Esophagus (tissue), 2 donors: ENCODE measurements around the gene DNAJB4. TPM values are rescaled to one million over a fixed set of nuclear protein-coding genes. Genes with fewer than 3 reads are reported as not detected.
A peak's percentile ranks its signal among the peaks of the same experiment; 100 is the strongest.
"Not testable (repeated sequence)": the region's sequence is repeated elsewhere in the genome, so short reads cannot be mapped to it uniquely, and the experiment has no call there.

Source experiments
- H3K27ac ChIP-seq, 2 donors: one replicate each; pipeline ENCODE4 v1.5.1; 2013; ENCODE audit warnings: low read depth in 2 of 2, mild to moderate bottlenecking in 2 of 2, inconsistent platforms in 1 of 2, low read length in 1 of 2, moderate library complexity in 1 of 2
- H3K27me3 ChIP-seq, 2 donors: one replicate each; pipeline ENCODE4 v1.6.1; 2013; ENCODE audit warnings: low read length in 2 of 2, control low read depth in 1 of 2, mild to moderate bottlenecking in 1 of 2; ENCODE audit not compliant: insufficient read depth in 2 of 2, control insufficient read depth in 1 of 2
- H3K36me3 ChIP-seq, 2 donors: one replicate each; pipeline ENCODE4 v1.6.1; 2013; ENCODE audit warnings: low read length in 1 of 2; ENCODE audit not compliant: control insufficient read depth in 2 of 2, insufficient read depth in 2 of 2
- H3K4me1 ChIP-seq, 2 donors: one replicate each; pipeline ENCODE4 v1.6.1; 2013; ENCODE audit warnings: low read length in 1 of 2; ENCODE audit not compliant: control insufficient read depth in 2 of 2, insufficient read depth in 2 of 2
- H3K4me3 ChIP-seq, 2 donors: one replicate each; pipeline ENCODE4 v1.5.1; 2013; ENCODE audit warnings: low read length in 2 of 2, mild to moderate bottlenecking in 2 of 2, low read depth in 1 of 2, moderate library complexity in 1 of 2
- H3K9me3 ChIP-seq, 2 donors: one replicate each; pipeline ENCODE4 v1.6.1; 2013; ENCODE audit warnings: mild to moderate bottlenecking in 2 of 2, low read depth in 1 of 2, low read length in 1 of 2, moderate library complexity in 1 of 2; ENCODE audit not compliant: control insufficient read depth in 2 of 2, insufficient read depth in 1 of 2
- WGBS, 2 donors: extraction: QIAGEN DNeasy Blood & Tissue Kit; methylation state at CpG; one replicate each; pipeline ENCODE4 v1.1.7; 2013; 5-methylcytosine and 5-hydroxymethylcytosine counted together
- polyA plus RNA-seq, 2 donors: library from polyadenylated mRNA; stranded (reverse); fragments of 200-250 nt; gene quantifications; one replicate each; pipeline ENCODE4 v1.2.3, GENCODE V29; 2013
- donor health status: healthy with polysubstance abuse.
- donor health status: Bipolar disorder and iron deficiency.

DNAJB4 gene
- polyA plus RNA-seq, 2 donors, result 4.9 to 7.7 TPM

- Histone ChIP-seq H3K9me3 (no peaks in the 10 kb centered on the region), H3K27me3 (no peaks in the 10 kb centered on the region), H3K4me1 (no peaks in the 10 kb centered on the region), H3K36me3 (peaks cover 0 to 3% of the 10 kb centered on the region in 2 donors), H3K4me3 (no peak overlapping the region), H3K27ac (no peak overlapping the region)
- WGBS, 2 donors, result 87 to 92% methylated on average over 2 of the region's 2 CpGs
Measured at GRCh38 chr1:77987919-77988318, 16.8 kb upstream of the DNAJB4 start.

- H3K27ac ChIP-seq, result no peak overlapping the region
- peaks cover 0 to 3% of the 10 kb centered on the region in 2 donors for H3K36me3 ChIP-seq
- H3K9me3 ChIP-seq, result no peaks in the 10 kb centered on the region
- H3K4me3 ChIP-seq, result no peak overlapping the region
- WGBS, 2 donors, result 90% methylated on average over 2 of the region's 2 CpGs
- no peaks in the 10 kb centered on the region for H3K27me3 ChIP-seq
- no peaks in the 10 kb centered on the region for H3K4me1 ChIP-seq
Measured at GRCh38 chr1:77989744-77990143, 15.0 kb upstream of the DNAJB4 start.

GRCh38 chr1:77990629-77991204 is 14.0 kb upstream of the DNAJB4 start:
- H3K27me3 ChIP-seq, result no peaks in the 10 kb centered on the region
- WGBS, 2 donors, result 81% methylated on average over 3 of the region's 3 CpGs
- no peak overlapping the region for H3K4me3 ChIP-seq
- H3K4me1 ChIP-seq, result no peaks in the 10 kb centered on the region
- H3K36me3 ChIP-seq, result peaks cover 0 to 3% of the 10 kb centered on the region in 2 donors
- H3K27ac ChIP-seq, result no peak overlapping the region
- H3K9me3 ChIP-seq, result no peaks in the 10 kb centered on the region

- Histone ChIP-seq H3K27ac (no peak overlapping the region), H3K9me3 (no peaks in the 10 kb centered on the region), H3K27me3 (no peaks in the 10 kb centered on the region), H3K4me3 (no peak overlapping the region), H3K4me1 (no peaks in the 10 kb centered on the region), H3K36me3 (peaks cover 0 to 3% of the 10 kb centered on the region in 2 donors)
Measured at GRCh38 chr1:77991638-77992037, 13.1 kb upstream of the DNAJB4 start.

GRCh38 chr1:77994117-77994705 is 10.5 kb upstream of the DNAJB4 start:
- Histone ChIP-seq H3K36me3 (no peaks in the 10 kb centered on the region), H3K27me3 (no peaks in the 10 kb centered on the region), H3K4me1 (no peaks in the 10 kb centered on the region), H3K27ac (no peak overlapping the region), H3K4me3 (no peak overlapping the region), H3K9me3 (no peaks in the 10 kb centered on the region)
- 88 to 91% methylated on average over 3 of the region's 3 CpGs for WGBS, 2 donors

- H3K4me1 ChIP-seq, result no peaks in the 10 kb centered on the region
- no peaks in the 10 kb centered on the region for H3K36me3 ChIP-seq
- no peak overlapping the region for H3K27ac ChIP-seq
- H3K9me3 ChIP-seq, result no peaks in the 10 kb centered on the region
- WGBS, 2 donors, result 88 to 96% methylated on average over 5 of the region's 5 CpGs
- no peaks in the 10 kb centered on the region for H3K27me3 ChIP-seq
- no peak overlapping the region for H3K4me3 ChIP-seq
Measured at GRCh38 chr1:77996734-77997133, 8.0 kb upstream of the DNAJB4 start.

GRCh38 chr1:78000536-78000935 is 4.2 kb upstream of the DNAJB4 start:
- not testable (repeated sequence) for H3K4me3 ChIP-seq, H3K36me3 ChIP-seq, H3K27ac ChIP-seq, H3K27me3 ChIP-seq, H3K4me1 ChIP-seq, H3K9me3 ChIP-seq
- WGBS, 2 donors, result 82 to 85% methylated on average over 11 of the region's 11 CpGs

GRCh38 chr1:78003070-78003746 is 1.5 kb upstream of the DNAJB4 start:
- H3K27me3 ChIP-seq, result no peaks in the 10 kb centered on the region
- no peak overlapping the region for H3K4me3 ChIP-seq
- H3K9me3 ChIP-seq, result no peaks in the 10 kb centered on the region
- H3K27ac ChIP-seq, result no peak overlapping the region
- 30 to 40% methylated on average over 3 of the region's 3 CpGs for WGBS, 2 donors
- H3K4me1 ChIP-seq, result no peaks in the 10 kb centered on the region
- H3K36me3 ChIP-seq, result no peaks in the 10 kb centered on the region

GRCh38 chr1:78003882-78004718 is 639 bp upstream of the DNAJB4 start:
- peak overlapping the region in 1 of 2 donors; percentile 79 for H3K4me3 ChIP-seq

More at GRCh38 chr1:78003882-78004718, 639 bp upstream of the DNAJB4 start:
- Histone ChIP-seq H3K27ac (peak overlapping the region; percentile 65 to 93), H3K27me3 (no peaks in the 10 kb centered on the region), H3K36me3 (no peaks in the 10 kb centered on the region), H3K4me1 (no peaks in the 10 kb centered on the region), H3K9me3 (no peaks in the 10 kb centered on the region)
- WGBS, 2 donors, result 4% methylated on average over 8 of the region's 8 CpGs
